ENCODE measurements around the gene ZNF185.

The ZNF185 gene

DNA sequence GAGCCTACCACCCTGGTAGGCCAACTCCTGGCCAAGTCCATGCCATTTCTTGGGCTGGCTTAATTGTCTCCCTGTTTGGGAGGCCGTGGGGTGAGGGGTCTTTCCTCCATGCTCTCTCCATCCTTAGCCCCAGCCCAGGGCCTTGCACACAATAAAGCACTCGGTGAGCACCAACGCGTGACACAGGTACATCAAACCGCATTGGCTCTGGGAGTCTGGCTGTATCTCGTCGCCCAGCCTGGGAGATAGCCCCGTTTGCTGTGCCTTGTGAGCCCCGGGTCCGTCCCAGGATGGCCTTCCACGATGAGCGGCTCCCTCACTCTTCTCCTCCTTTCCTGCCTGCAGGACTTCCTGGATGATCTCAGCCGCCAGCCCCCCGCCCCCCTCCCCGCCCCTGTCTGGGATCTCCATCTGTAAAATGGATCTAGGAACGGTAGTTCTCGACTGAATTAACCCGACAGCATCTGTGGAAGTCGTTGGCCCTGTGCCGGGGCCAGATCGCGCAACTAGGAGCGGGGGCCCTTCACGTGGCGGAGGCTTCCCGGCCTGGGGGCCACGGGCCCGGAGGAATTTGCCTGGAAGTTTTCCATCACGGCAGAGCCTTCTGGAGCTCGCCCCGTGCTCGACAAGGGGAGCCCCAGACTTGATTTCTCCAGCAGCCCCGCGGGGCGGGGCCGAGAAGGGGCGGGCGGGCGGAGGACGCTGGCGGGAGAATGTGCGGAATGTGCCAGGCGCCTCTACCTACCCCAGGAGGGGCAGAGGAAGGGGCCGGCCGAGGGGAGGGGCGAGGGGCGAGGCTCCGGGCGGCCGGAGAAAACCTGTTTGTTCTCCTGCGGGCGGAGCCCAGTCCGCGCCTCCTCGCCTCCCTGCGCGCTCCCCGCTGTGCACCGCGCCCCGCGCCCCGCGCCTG is at the start of gene ZNF185:
Gene ZNF185, plus strand, starts transcription at position 846 of the 910 bp plus-strand sequence. CDS start 16,423 bp downstream, outside the sequence.
- H3K9me3 Mint-ChIP-seq: no peaks in the 10 kb centered on the region
- H3K36me3 Mint-ChIP-seq (ENCODE audit: low read depth): no peaks in the 10 kb centered on the region
- DNase-seq (ENCODE audit: low spot score): no peak
- H3K27ac Mint-ChIP-seq: no peak within 1 kb of the TSS
- H3K4me1 Mint-ChIP-seq (ENCODE audit: low read depth): no peaks in the 10 kb centered on the region
- peaks cover 16% of the 10 kb centered on the region for H3K27me3 Mint-ChIP-seq (ENCODE audit: low read depth)
- H3K4me3 Mint-ChIP-seq: no peak within 1 kb of the TSS

DNA sequence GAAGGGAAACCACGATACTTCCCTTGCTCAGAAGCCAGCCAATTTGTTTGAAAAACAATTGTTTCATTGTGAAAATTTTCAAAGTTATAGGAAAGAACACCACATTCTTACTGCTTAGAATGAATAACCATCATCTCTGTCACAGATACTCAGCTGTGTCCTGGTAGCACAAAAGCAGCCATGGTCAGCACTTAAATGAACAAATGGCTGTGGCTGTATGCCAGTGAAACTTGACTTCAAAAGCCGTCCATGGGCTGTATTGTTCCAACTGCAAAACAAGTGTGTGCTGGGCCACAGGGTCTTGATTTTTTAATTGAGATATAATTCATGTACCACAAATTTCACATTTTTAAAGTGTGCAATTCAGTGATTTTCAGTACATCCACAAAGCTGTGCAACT is 47.4 kb upstream of the ZNF185 start:
- Mint-ChIP-seq H3K27ac (no peak overlapping the region), H3K9me3 (no peaks in the 10 kb centered on the region), H3K36me3 (ENCODE audit: low read depth) (peaks cover 28% of the 10 kb centered on the region), H3K4me3 (no peak overlapping the region), H3K27me3 (ENCODE audit: low read depth) (no peaks in the 10 kb centered on the region), H3K4me1 (ENCODE audit: low read depth) (peaks cover 10% of the 10 kb centered on the region)
- DNase-seq (ENCODE audit: low spot score): no peak

DNA sequence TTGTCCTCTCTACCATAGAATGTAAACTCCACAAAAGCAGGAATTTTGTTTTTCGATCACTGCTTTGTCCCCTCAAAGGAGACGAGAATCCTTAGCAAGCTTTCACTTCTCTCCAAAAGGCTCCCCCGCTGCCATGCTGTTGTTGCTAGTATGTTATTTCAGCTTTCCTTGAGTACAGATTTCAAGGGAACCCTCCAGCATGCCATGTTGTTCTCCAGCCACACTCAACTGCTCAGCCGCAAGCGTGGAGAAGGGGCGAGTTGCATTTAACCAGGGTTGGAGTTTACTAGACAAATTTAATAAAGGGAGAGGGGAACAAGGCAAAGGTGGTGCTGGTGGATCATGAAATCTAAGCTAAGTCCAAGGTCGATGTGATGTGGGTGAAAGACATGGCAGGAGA is 43.9 kb upstream of the ZNF185 start:
- no peaks in the 10 kb centered on the region for H3K27me3 Mint-ChIP-seq (ENCODE audit: low read depth)
- no peak overlapping the region for H3K27ac Mint-ChIP-seq
- no peak overlapping the region for H3K4me3 Mint-ChIP-seq
- peaks cover 22% of the 10 kb centered on the region for H3K36me3 Mint-ChIP-seq (ENCODE audit: low read depth)
- no peak for DNase-seq (ENCODE audit: low spot score)
- peaks cover 10% of the 10 kb centered on the region for H3K4me1 Mint-ChIP-seq (ENCODE audit: low read depth)
- H3K9me3 Mint-ChIP-seq: no peaks in the 10 kb centered on the region

DNA sequence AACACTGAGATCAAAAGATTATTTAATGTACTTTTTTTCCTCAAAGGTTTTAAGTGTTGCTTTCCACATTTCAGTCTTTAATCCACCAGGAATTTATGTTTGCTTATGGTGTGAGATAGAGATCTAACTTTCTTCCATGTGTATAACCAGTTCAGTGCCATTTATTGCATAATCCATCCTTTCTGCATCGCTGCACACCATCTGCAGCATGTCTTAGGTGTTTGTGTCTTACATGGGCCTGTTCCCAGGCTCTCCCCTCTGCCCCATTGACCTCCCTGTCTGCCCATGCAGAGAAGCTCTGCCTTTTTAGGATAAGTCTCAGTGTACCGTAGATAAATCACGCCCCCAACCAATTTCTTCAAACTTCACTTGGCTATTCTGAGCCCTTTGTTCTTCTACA is 36.8 kb upstream of the ZNF185 start:
- Mint-ChIP-seq H3K27ac (no peak overlapping the region), H3K4me1 (ENCODE audit: low read depth) (no peaks in the 10 kb centered on the region), H3K36me3 (ENCODE audit: low read depth) (peaks cover 9% of the 10 kb centered on the region), H3K4me3 (no peak overlapping the region), H3K27me3 (ENCODE audit: low read depth) (no peaks in the 10 kb centered on the region), H3K9me3 (no peaks in the 10 kb centered on the region)
- no peak for DNase-seq (ENCODE audit: low spot score)

DNA sequence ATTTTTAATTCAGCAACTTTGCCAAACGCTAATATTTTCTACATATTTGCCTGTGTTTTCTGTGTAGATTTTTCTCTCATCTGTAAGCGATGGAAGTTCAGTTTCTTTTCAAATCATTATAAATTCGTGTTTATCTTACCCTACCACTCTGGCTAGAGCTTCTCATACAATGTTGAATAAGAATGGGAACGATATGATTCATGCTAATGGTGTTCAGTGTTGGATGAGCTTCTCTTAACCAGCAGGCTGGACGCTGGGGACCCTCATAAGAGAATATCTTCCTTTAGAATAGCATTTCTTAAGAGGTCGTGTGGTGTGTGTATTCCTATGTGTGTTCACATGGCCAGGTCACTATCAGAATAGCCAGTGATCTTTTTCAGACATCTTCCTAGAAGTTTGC is 36.0 kb upstream of the ZNF185 start:
- no peak for DNase-seq (ENCODE audit: low spot score)
- no peaks in the 10 kb centered on the region for H3K9me3 Mint-ChIP-seq
- peaks cover 9% of the 10 kb centered on the region for H3K36me3 Mint-ChIP-seq (ENCODE audit: low read depth)
- H3K4me1 Mint-ChIP-seq (ENCODE audit: low read depth): no peaks in the 10 kb centered on the region
- no peaks in the 10 kb centered on the region for H3K27me3 Mint-ChIP-seq (ENCODE audit: low read depth)
- no peak overlapping the region for H3K27ac Mint-ChIP-seq
- H3K4me3 Mint-ChIP-seq: no peak overlapping the region

DNA sequence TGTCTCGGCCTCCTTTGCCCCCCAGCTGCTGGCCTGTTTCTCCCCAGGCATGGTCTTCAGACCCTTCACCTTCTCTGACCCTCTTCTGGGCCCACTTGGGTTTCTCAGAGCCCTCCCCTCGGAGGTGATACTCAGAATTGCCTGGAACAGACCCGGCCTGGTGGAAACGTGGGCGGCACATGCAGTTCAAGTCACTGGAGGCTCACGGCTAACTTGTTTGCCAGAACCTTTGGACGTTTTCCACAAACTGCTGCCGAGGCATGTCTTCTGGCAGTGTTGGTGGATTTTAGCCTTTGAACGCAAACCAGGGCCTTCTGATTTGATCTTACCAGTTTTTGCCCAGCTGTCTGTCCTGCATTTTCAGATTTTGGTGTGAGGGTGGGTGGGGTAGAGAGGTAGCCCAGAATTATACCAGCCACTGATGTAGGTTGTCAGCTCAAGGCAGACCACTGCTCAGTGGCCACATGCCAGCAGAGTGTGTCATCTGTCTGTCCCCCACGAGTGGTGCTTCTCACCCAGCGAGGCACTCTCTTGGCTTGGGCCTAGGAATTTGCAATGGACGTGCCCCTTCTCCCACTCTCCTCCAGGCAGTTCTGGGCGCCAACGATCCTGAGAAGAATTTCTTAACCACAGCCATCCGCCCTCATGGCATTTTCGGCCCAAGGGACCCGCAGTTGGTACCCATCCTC is 32.5 kb upstream of the ZNF185 start:
- Mint-ChIP-seq H3K4me3 (no peak overlapping the region), H3K27ac (no peak overlapping the region), H3K36me3 (ENCODE audit: low read depth) (peaks cover 11% of the 10 kb centered on the region), H3K27me3 (ENCODE audit: low read depth) (no peaks in the 10 kb centered on the region), H3K9me3 (no peaks in the 10 kb centered on the region), H3K4me1 (ENCODE audit: low read depth) (no peaks in the 10 kb centered on the region)
- DNase-seq (ENCODE audit: low spot score): no peak

DNA sequence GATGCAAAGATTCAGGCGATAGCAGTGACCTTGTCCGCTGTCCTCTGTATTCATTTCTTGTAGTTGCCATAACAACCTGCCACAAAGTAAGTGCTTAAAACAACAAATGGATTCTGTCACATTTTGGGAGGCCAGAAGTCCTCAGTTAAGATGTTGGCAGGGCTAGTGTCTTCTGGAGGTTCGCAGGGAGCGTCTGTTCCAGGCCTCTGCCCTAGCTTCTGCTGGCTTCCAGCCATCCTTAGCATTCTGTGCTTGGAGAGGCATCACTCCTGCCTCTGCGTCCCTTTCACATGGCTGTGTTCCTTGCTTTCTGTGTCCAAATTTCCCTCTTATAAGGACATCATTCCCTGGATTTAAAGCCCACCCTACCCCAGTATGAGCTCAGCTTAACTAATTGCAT is 31.5 kb upstream of the ZNF185 start:
- H3K27me3 Mint-ChIP-seq (ENCODE audit: low read depth): no peaks in the 10 kb centered on the region
- no peak overlapping the region for H3K27ac Mint-ChIP-seq

DNA sequence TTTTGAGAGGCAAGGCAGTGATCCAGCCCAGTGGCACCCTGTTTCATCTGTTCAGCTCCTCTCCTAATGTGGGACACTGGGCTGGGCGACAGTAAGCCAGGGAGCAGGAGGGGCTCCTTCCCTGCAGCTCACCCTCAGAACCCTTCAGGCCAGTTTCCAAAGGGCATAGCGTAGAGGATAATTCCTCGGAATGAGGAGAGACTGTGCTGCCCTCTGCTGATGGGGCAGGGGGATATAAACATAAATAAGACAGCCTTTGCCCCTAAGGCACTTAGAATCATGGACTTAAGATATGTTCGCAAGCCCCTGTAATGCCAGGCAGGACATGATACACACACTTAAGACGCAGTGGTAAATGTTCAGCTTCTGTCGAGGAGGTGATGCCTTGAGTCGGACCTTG is 27.9 kb upstream of the ZNF185 start:
- no peaks in the 10 kb centered on the region for H3K9me3 Mint-ChIP-seq
- DNase-seq (ENCODE audit: low spot score): no peak
- no peak overlapping the region for H3K4me3 Mint-ChIP-seq
- H3K27ac Mint-ChIP-seq: no peak overlapping the region
- peaks cover 7% of the 10 kb centered on the region for H3K36me3 Mint-ChIP-seq (ENCODE audit: low read depth)
- no peaks in the 10 kb centered on the region for H3K27me3 Mint-ChIP-seq (ENCODE audit: low read depth)
- H3K4me1 Mint-ChIP-seq (ENCODE audit: low read depth): peaks cover 8% of the 10 kb centered on the region

More for the DNA sequence above, 31.5 kb upstream of the ZNF185 start:
- Mint-ChIP-seq H3K4me3 (no peak overlapping the region), H3K4me1 (ENCODE audit: low read depth) (no peaks in the 10 kb centered on the region), H3K36me3 (ENCODE audit: low read depth) (peaks cover 9% of the 10 kb centered on the region), H3K9me3 (no peaks in the 10 kb centered on the region)
- no peak for DNase-seq (ENCODE audit: low spot score)

DNA sequence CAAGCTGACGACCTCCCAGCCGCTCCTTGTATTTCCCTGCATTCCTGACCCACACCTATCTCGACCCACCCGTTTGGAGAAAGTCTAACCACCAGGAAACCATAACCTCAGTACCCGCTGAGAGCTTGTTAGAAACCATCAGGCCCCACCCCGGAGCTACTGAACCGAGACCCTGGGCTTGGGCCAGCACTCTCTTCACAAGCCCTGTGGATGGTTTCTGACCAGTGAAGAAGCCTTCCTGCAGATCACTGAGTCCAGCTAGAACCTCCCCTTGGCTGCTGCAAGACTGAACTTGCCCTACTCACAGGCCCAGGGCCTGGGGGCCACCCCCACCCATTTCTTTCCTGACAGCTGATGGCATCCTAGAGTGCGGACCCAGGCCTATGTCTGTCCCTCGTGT is 26.6 kb upstream of the ZNF185 start:
- peaks cover 8% of the 10 kb centered on the region for H3K4me1 Mint-ChIP-seq (ENCODE audit: low read depth)
- no peak overlapping the region for H3K27ac Mint-ChIP-seq
- H3K9me3 Mint-ChIP-seq: no peaks in the 10 kb centered on the region
- peaks cover 7% of the 10 kb centered on the region for H3K36me3 Mint-ChIP-seq (ENCODE audit: low read depth)
- DNase-seq (ENCODE audit: low spot score): no peak
- H3K27me3 Mint-ChIP-seq (ENCODE audit: low read depth): no peaks in the 10 kb centered on the region
- no peak overlapping the region for H3K4me3 Mint-ChIP-seq

DNA sequence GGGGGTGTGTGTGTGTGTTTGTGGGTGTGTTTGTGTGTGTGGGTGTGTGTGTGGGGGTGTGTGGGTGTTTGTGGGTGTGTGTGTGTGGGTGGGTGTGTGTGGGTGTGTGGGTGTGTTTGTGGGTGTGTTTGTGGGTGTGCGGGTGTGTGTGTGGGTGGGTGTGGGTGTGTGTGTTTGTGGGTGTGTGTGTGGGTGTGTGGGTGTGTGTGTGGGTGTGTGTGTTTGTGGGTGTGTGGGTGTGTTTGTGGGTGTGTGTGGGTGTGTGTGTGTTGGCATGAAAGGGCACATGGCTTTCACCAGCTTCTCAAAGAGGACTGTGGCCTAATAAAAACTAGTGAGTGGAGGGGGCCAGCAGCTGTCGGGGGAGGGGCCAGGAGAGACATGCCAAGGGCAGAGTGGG is 25.3 kb upstream of the ZNF185 start:
- Mint-ChIP-seq H3K9me3 (no peaks in the 10 kb centered on the region), H3K36me3 (ENCODE audit: low read depth) (peaks cover 7% of the 10 kb centered on the region), H3K4me1 (ENCODE audit: low read depth) (peaks cover 8% of the 10 kb centered on the region), H3K27ac (peak overlapping the region; percentile 26), H3K4me3 (no peak overlapping the region), H3K27me3 (ENCODE audit: low read depth) (no peaks in the 10 kb centered on the region)
- no peak for DNase-seq (ENCODE audit: low spot score)

DNA sequence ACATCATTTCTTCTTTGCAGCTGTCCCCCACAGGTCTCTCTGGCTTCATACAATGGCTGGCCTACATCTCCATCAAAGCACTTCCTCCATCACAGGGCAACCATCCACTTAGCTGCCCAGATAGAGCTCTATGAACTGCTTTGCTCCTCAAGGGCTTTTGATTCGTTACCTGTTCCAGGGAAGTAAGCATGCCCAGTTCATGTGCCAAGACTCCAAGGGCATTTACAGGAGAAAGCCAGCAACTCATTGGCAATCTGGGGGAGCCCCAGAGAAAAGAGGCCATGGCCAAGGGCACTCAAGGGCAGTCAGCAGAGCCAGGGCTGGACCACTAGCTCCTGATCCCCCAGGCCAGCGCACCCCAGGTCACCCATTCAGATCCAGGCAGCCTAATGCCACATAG is 24.5 kb upstream of the ZNF185 start:
- H3K9me3 Mint-ChIP-seq: no peaks in the 10 kb centered on the region
- no peak overlapping the region for H3K4me3 Mint-ChIP-seq
- H3K4me1 Mint-ChIP-seq (ENCODE audit: low read depth): peaks cover 8% of the 10 kb centered on the region
- DNase-seq (ENCODE audit: low spot score): no peak
- H3K27ac Mint-ChIP-seq: peak overlapping the region; percentile 57
- peaks cover 7% of the 10 kb centered on the region for H3K36me3 Mint-ChIP-seq (ENCODE audit: low read depth)
- no peaks in the 10 kb centered on the region for H3K27me3 Mint-ChIP-seq (ENCODE audit: low read depth)

DNA sequence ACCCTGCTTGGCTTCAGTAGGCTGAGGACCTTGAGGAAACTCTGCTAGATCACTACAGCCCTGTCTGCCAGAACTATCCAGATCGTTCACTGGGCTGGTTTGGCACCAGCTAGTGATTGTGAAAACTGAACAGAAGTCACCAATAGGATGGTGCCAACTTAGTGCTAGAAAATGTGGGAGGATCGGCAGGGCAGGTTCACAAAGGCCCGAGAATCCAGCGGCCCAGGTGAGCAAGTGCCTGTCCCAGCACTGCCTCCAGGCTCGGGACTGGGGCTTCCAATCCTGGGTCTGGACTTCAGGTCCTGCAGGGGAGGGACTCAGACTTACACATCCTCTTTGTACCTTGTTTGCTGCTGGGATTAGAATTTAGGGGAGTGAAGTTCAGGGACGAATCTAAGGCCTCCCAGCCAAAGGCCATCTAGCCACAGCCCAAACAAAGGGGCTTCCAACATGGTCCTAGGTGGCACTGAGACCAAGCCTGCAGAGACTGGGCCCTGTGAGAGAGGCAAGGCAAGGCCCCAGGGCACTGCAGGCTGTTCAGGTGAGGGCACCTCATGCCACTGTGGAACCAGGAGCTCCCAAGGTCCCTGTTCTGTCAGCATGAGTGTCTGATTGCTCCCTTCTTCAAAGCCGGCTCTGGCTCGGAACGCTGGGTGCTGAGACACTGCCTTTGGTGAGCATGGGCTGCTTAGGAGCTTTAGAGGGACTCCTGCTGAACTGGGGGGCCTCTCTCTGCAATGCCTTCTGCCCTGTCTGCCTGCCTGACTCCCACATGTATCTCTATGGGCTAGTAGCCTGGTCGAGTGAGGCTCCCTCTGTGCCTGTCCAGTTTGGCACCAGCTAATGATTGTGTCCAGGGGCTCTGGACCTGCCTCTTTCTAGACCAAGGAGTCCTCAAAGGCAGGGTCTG is 20.7 kb upstream of the ZNF185 start:
- Mint-ChIP-seq H3K9me3 (no peaks in the 10 kb centered on the region), H3K27me3 (ENCODE audit: low read depth) (no peaks in the 10 kb centered on the region), H3K4me1 (ENCODE audit: low read depth) (peaks cover 4% of the 10 kb centered on the region), H3K27ac (no peak overlapping the region), H3K4me3 (no peak overlapping the region), H3K36me3 (ENCODE audit: low read depth) (no peaks in the 10 kb centered on the region)
- no peak for DNase-seq (ENCODE audit: low spot score)

DNA sequence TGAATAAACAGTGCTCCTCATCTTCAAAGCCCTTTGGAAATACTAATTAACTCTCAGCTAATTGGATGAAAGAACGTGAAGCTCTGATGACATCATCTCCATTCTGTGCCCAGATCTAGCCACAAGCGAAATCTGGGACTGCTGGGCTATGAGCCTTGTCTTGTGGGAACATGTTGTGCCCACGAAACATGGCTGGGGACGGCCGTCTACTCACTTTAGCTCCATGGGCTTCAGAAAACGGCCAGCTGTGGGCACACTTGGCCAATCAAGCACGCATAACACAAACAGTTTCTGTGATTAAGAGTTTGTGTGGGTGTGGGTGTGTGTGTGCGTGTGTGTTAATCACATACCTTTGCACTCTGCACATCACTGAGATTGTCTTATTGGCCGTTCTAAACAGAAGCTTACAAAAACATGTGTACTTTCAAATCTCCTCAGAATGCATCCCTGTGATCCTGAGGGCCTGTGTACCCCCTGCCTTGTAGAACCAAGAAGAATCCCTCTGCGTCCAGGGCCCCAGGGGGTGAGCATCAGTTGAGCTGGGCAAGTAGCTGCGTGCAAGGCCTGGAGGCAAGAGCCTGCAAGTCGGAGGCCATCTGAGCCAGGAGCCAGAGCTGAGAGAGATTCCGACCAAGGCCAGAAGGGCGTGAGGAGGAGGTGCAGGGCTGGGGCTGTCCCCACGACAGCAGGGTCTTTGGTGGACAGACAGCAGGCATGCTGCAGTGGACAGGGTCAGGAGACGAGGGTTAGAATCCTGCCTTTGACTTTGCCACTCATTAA is 18.7 kb upstream of the ZNF185 start:
- H3K27ac Mint-ChIP-seq: no peak overlapping the region

More for the DNA sequence above, 18.7 kb upstream of the ZNF185 start:
- no peak for DNase-seq (ENCODE audit: low spot score)
- no peak overlapping the region for H3K4me3 Mint-ChIP-seq
- no peaks in the 10 kb centered on the region for H3K4me1 Mint-ChIP-seq (ENCODE audit: low read depth)
- no peaks in the 10 kb centered on the region for H3K9me3 Mint-ChIP-seq
- H3K36me3 Mint-ChIP-seq (ENCODE audit: low read depth): no peaks in the 10 kb centered on the region
- no peaks in the 10 kb centered on the region for H3K27me3 Mint-ChIP-seq (ENCODE audit: low read depth)
